NCI-H446 treated with DMSO at 0.1 percent for 48 hours (cell line): Measurements from ENCODE around the gene SOCS1.

Experiments used
- DNase-seq: peaks from one replicate; lab custom pipeline; 2025; lab: John Stamatoyannopoulos, UW

Gene SOCS1

GRCh38 chr16:11260596-11260966 lies 4.6 kb upstream of the SOCS1 start:
- DNase-seq = no peak

GRCh38 chr16:11259655-11260595 lies 3.9 kb upstream of the SOCS1 start:
- no peak for DNase-seq

- DNase-seq = no peak
These were observed 2.8 kb upstream of the SOCS1 start for GRCh38 chr16:11258553-11259492.

GRCh38 chr16:11257131-11257938 lies 1.3 kb upstream of the SOCS1 start:
- DNase-seq = peak; percentile 35

- no peak for DNase-seq
These were observed 692 bp upstream of the SOCS1 start for GRCh38 chr16:11256661-11257130.

- DNase-seq = no peak
These were observed 879 bp downstream of the SOCS1 start for GRCh38 chr16:11254913-11255736.

GRCh38 chr16:11253995-11254912 lies 1.8 kb downstream of the SOCS1 start:
- DNase-seq = no peak

GRCh38 chr16:11253009-11253994 lies 2.7 kb downstream of the SOCS1 start:
- DNase-seq = no peak

GRCh38 chr16:11252482-11252931 lies 3.5 kb downstream of the SOCS1 start:
- DNase-seq = no peak

GRCh38 chr16:11251525-11252481 lies 4.2 kb downstream of the SOCS1 start:
- DNase-seq = no peak

GRCh38 chr16:11250786-11251524 lies 5.0 kb downstream of the SOCS1 start:
- no peak for DNase-seq

- no peak for DNase-seq
These were observed 5.8 kb downstream of the SOCS1 start for GRCh38 chr16:11250091-11250785.

- no peak for DNase-seq
These were observed 6.6 kb downstream of the SOCS1 start for GRCh38 chr16:11249233-11250061.

GRCh38 chr16:11248133-11248532 lies 7.9 kb downstream of the SOCS1 start:
- DNase-seq = no peak

- no peak for DNase-seq
These were observed 10.0 kb downstream of the SOCS1 start for GRCh38 chr16:11245988-11246387.
